Left lung (tissue), 10 donors: Measurements from ENCODE around the gene ZNF778. TPM values are rescaled to one million over a fixed set of nuclear protein-coding genes. Genes with fewer than 3 reads are reported as not detected.

Experiments used
- ATAC-seq: fragments of 200-7000 bp; cut with Tn5 transposase; one replicate; pipeline ENCODE4 v1.9.1; 2020; ENCODE audit warnings: moderate library complexity
- DNase-seq, 4 donors: peaks; one replicate each; pipeline ENCODE4 v3.0.0-alpha.2; 2013 to 2020
- H3K27ac ChIP-seq, 2 donors: fragments of 200-600 bp; sonication (generic) in 1 of 2; one replicate each; pipeline versions ENCODE4 v1.5.0 to v1.8.0; 2020 to 2021
- H3K27me3 ChIP-seq, 2 donors: fragments of 200-600 bp; sonication (generic) in 1 of 2; one replicate each; pipeline versions ENCODE4 v1.5.0 to v1.8.0; 2020 to 2021
- H3K36me3 ChIP-seq, 2 donors: fragments of 200-600 bp; sonication (generic) in 1 of 2; one replicate each; pipeline versions ENCODE4 v1.5.0 to v1.8.0; 2020 to 2021
- H3K4me1 ChIP-seq, 2 donors: fragments of 200-600 bp; one replicate each; pipeline ENCODE4 v1.8.0; 2021
- H3K4me3 ChIP-seq, 2 donors: fragments of 200-600 bp; sonication (generic) in 1 of 2; one replicate each; pipeline versions ENCODE4 v1.5.0 to v1.8.0; 2020 to 2021; ENCODE audit warnings: mild to moderate bottlenecking in 1 of 2
- H3K9me3 ChIP-seq, 2 donors: fragments of 200-600 bp; sonication (generic) in 1 of 2; one replicate each; pipeline versions ENCODE4 v1.5.0 to v1.8.0; 2020 to 2021
- intact Hi-C, 2 donors: fragments of 100-400 bp; cut with DNase I; formaldehyde crosslinking; loops; one replicate each; pipeline versions ENCODE4 v1.11.2 to v1.14.2; 2022
- polyA plus RNA-seq, 6 donors: library from polyadenylated mRNA; unstranded; fragments of 120-200 nt; gene quantifications; one replicate each; pipeline ENCODE4 v1.2.1, GENCODE V29; 2013; ENCODE audit not compliant: insufficient read length in 6 of 6
- total RNA-seq, 2 donors: library from RNA; stranded (reverse); fragmentation: NEBNext Ultra II Directional; extraction: Animal tissue kit (Norgen Biotek cat#: 25700); gene quantifications; one replicate each; pipeline ENCODE4 v1.2.1, GENCODE V29; 2021
- TF ChIP-seq, protein P1 (sequence below), 2 donors: fragments of 200-600 bp; sonication (generic) in 1 of 2; IDR thresholded peaks; one replicate each; pipeline versions ENCODE4 v1.5.0 to v1.8.0; 2021; ENCODE audit warnings: antibody characterized with exemption in 2 of 2
- donor health status: DM: no; HTN: yes; CAD: no.
- donor health status: DM: no; HTN: no; CAD: no.

Gene ZNF778
- total and polyA plus RNA-seq, 8 donors: 4.0 to 9.5 (median 6.1) TPM

DNA sequence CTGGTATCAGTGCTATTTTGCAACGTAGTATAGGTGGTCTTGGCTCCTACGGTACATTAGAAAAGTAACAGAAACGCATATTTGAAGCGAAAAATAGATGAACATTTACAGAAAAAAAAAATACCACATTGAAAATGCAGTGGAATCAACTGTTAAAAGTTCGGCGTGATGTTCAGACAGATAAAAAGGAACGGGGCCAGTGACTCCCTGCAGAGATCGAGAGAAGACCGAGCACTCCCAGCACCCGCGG lies 440 bp upstream of the ZNF778 start:
- TF ChIP-seq, protein P1, sequence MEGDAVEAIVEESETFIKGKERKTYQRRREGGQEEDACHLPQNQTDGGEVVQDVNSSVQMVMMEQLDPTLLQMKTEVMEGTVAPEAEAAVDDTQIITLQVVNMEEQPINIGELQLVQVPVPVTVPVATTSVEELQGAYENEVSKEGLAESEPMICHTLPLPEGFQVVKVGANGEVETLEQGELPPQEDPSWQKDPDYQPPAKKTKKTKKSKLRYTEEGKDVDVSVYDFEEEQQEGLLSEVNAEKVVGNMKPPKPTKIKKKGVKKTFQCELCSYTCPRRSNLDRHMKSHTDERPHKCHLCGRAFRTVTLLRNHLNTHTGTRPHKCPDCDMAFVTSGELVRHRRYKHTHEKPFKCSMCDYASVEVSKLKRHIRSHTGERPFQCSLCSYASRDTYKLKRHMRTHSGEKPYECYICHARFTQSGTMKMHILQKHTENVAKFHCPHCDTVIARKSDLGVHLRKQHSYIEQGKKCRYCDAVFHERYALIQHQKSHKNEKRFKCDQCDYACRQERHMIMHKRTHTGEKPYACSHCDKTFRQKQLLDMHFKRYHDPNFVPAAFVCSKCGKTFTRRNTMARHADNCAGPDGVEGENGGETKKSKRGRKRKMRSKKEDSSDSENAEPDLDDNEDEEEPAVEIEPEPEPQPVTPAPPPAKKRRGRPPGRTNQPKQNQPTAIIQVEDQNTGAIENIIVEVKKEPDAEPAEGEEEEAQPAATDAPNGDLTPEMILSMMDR (IDR thresholded peaks at IDR 0.05): no peak
- intact Hi-C loops: no loop called here
- ATAC-seq (no peak), DNase-seq (no peak)
- peak overlapping the region; percentile 87 to 95 for H3K4me3 ChIP-seq
- H3K27ac ChIP-seq: peak overlapping the region; percentile 90 to 97
- no peaks in the 10 kb centered on the region for H3K27me3 ChIP-seq
- H3K9me3 ChIP-seq: no peaks in the 10 kb centered on the region
- H3K36me3 ChIP-seq: peaks cover 0 to 12% of the 10 kb centered on the region in 2 donors
- H3K4me1 ChIP-seq: peaks cover 12 to 30% of the 10 kb centered on the region in 2 donors

DNA sequence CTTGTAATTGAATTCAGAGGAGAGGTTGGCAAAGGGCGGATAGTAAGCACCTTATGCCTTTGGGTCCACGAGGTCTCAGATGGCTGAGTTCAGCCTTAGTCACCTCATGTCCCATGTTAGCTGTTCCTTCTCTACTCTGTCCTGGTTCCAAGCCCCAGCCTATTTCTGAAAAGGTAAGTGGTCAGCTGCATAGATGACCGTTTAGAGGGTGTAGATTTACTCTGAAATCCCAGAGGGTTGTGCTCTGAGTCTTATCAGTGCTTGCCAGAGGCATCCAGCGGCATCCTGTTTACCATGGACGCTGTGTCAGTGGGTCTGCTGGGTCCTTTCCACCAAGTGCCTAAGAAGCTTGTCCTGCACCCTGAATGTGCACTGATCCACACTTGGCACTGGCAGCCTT lies 1.9 kb downstream of the ZNF778 start:
- no peak for DNase-seq
- intact Hi-C loops: no loop called here
- TF ChIP-seq, protein P1 (IDR thresholded peaks at IDR 0.05): no peak

DNA sequence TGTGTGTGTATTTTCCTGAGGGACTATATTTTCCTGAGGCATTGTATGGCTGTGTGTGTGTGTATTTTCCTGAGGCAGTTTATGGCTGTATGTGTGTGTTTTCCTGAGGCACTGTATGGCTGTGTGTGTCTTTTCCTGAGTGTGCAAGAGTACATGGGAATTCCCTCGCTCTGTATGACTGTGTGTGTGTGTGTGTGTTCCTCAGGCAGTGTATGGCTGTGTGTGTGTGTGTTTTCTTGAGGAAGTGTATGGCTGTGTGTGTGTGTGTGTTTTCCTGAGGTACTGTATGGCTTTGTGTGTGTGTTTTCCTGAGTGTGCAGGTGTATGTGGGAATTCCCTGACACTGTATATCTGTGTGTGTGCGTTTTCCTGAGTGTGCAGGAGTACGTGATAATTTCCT lies 4.1 kb downstream of the ZNF778 start:
- ATAC-seq (no peak), DNase-seq (no peak)
- intact Hi-C loops: no loop called here
- TF ChIP-seq, protein P1 (IDR thresholded peaks at IDR 0.05): no peak
- H3K36me3 ChIP-seq: peaks cover 0 to 57% of the 10 kb centered on the region in 2 donors
- H3K27ac ChIP-seq: no peak overlapping the region
- no peaks in the 10 kb centered on the region for H3K27me3 ChIP-seq
- peaks cover 8 to 21% of the 10 kb centered on the region in 2 donors for H3K4me1 ChIP-seq
- peaks cover 0 to under 1% of the 10 kb centered on the region in 2 donors for H3K9me3 ChIP-seq
- no peak overlapping the region for H3K4me3 ChIP-seq

More for the DNA sequence above, 1.9 kb downstream of the ZNF778 start:
- no peak overlapping the region for H3K4me3 ChIP-seq
- H3K27me3 ChIP-seq: no peaks in the 10 kb centered on the region
- peaks cover 12 to 30% of the 10 kb centered on the region in 2 donors for H3K4me1 ChIP-seq
- ATAC-seq: no peak
- peaks cover 0 to 35% of the 10 kb centered on the region in 2 donors for H3K36me3 ChIP-seq
- H3K27ac ChIP-seq: no peak overlapping the region
- no peaks in the 10 kb centered on the region for H3K9me3 ChIP-seq

DNA sequence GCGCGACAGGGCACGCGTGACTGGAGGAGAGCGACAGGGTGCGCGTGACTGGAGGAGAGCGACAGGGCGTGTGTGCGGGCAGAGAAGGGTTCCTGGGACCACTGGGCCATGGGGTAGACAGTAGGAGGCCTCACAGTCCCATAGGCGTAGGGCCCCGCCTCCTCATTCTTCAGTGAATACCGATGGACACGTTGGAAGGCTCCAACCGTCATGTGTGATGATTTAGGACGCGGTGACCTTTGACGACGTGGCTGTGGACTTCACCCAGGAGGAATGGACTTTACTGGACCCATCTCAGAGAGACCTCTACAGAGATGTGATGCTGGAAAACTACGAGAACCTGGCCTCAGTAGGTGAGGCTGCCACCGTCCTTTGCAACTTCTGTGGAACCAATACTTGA lies 5.4 kb downstream of the ZNF778 start:
- Histone ChIP-seq H3K27me3 (no peaks in the 10 kb centered on the region), H3K9me3 (peaks cover 0 to 14% of the 10 kb centered on the region in 2 donors), H3K36me3 (peaks cover 0 to 70% of the 10 kb centered on the region in 2 donors), H3K4me1 (peaks cover 8 to 17% of the 10 kb centered on the region in 2 donors), H3K27ac (no peak overlapping the region), H3K4me3 (no peak overlapping the region)
- TF ChIP-seq, protein P1 (IDR thresholded peaks at IDR 0.05): no peak
- intact Hi-C loops: no loop called here
- ATAC-seq (no peak), DNase-seq (no peak)

DNA sequence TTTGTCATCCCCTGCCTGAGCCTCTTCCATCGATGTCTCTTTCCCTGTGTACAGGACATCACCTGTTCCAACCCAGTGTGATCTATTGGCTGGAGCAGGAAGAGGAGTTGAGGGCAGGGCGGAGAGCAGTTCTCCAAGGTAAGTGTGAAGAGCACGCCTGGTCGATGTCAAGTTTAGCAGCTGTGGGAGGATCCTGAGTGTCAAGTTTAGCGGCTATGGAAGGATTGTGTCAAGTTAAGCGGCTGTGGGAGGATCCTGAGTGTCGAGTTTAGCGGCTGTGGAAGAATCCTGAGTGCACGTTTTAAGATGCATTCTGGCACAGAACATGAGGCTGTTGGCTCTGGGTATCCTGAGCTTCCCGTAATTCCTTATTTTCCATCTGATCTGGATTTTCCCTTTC lies 7.2 kb downstream of the ZNF778 start:
- DNase-seq: no peak
- H3K36me3 ChIP-seq: peaks cover 0 to 82% of the 10 kb centered on the region in 2 donors
- intact Hi-C loops: no loop called here
- H3K27ac ChIP-seq: no peak overlapping the region
- no peak for ATAC-seq
- peaks cover 0 to under 1% of the 10 kb centered on the region in 2 donors for H3K4me1 ChIP-seq
- TF ChIP-seq, protein P1 (IDR thresholded peaks at IDR 0.05): no peak
- H3K4me3 ChIP-seq: no peak overlapping the region
- H3K9me3 ChIP-seq: peaks cover 0 to 22% of the 10 kb centered on the region in 2 donors
- no peaks in the 10 kb centered on the region for H3K27me3 ChIP-seq
